ENCODE data around the gene PRELID2.

Gene PRELID2

DNA sequence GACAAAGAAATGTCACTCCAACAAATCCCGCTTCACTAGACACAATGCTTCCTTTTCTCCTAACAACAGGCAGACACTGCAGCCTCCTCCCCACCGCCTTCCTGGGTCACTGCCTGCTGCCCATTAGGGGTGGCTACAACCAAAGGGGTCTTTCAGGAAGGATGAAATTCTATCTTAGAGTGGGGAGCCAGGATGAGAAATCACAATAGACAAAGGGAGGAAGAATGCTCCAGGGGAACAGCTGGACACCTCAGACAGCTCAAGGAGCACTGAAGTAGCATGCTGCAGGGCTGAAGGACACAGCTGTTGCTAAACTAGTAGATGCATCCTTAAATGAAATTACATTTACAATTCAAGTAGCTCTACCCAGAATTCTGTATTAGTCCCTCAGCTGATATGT, 54.2 kb downstream of the PRELID2 start:
- Histone ChIP-seq H3K9me3 (ENCODE audit: control insufficient read depth in 5 of 5, low read length in 5 of 5) (no peaks in the 10 kb centered on the region), H3K27ac (ENCODE audit: low read depth, low read length) (no peak overlapping the region), H3K36me3 (ENCODE audit: control insufficient read depth in 5 of 5, insufficient read depth in 5 of 5, low read length in 5 of 5) (no peaks in the 10 kb centered on the region), H3K27me3 (ENCODE audit: control insufficient read depth in 5 of 5, insufficient read depth in 4 of 5, low read length in 5 of 5) (no peaks in the 10 kb centered on the region), H3K4me3 (ENCODE audit: low read depth in 1 of 5, low read length in 5 of 5) (no peak overlapping the region), H3K4me1 (ENCODE audit: control insufficient read depth in 5 of 5, insufficient read depth in 5 of 5, low read length in 5 of 5) (peaks cover 2 to 20% (median 9%) of the 10 kb centered on the region in 5 donors), H3K9ac (ENCODE audit: low read length in 5 of 5) (no peak overlapping the region)

- H3K36me3 ChIP-seq (ENCODE audit: control insufficient read depth in 5 of 5, insufficient read depth in 5 of 5, low read length in 5 of 5): peaks cover 0 to 2% (median 0%) of the 10 kb centered on the region in 5 donors
- H3K27ac ChIP-seq (ENCODE audit: low read depth, low read length): no peak overlapping the region
- no peaks in the 10 kb centered on the region for H3K9me3 ChIP-seq (ENCODE audit: control insufficient read depth in 5 of 5, low read length in 5 of 5)
- no peak overlapping the region for H3K4me3 ChIP-seq (ENCODE audit: low read depth in 1 of 5, low read length in 5 of 5)
- no peak overlapping the region for H3K9ac ChIP-seq (ENCODE audit: low read length in 5 of 5)
- H3K4me1 ChIP-seq (ENCODE audit: control insufficient read depth in 5 of 5, insufficient read depth in 5 of 5, low read length in 5 of 5): peaks cover 2 to 29% (median 18%) of the 10 kb centered on the region in 5 donors
- H3K27me3 ChIP-seq (ENCODE audit: control insufficient read depth in 5 of 5, insufficient read depth in 4 of 5, low read length in 5 of 5): no peaks in the 10 kb centered on the region
Measured at GRCh38 chr5:145778144-145778900, 56.8 kb downstream of the PRELID2 start.

DNA sequence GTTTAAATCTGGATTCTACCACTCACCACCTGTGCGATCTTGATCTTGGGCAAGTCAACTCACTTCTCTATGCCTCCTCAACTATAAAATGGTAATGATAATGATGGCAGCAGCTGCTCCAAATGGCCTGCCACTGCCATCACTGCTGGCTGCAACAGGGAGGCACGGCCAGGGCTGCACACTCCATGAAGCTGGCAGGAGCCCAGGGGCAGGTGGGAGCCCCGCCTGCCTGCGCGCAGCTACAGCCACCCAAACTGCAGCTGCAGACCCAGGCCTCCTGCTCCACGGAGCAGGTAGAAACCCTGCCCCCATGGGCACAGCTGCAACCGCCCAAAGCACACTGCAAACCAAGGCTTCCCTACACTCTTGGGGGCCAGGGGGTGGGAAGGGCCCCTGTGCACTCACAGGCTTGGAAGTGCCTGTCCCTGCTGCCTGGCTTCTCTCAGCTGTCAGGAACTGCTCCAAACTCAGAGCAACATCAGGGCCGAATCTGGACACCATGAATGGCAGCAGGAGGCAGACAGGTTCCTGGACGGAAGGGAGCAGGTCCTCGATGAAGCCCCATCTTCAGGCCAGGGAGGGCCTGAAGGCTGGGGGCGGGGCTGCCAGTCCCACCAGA, 57.6 kb downstream of the PRELID2 start:
- Histone ChIP-seq H3K27ac (ENCODE audit: low read depth, low read length) (no peak overlapping the region), H3K4me1 (ENCODE audit: control insufficient read depth in 5 of 5, insufficient read depth in 5 of 5, low read length in 5 of 5) (peaks cover 2 to 29% (median 18%) of the 10 kb centered on the region in 5 donors), H3K4me3 (ENCODE audit: low read depth in 1 of 5, low read length in 5 of 5) (no peak overlapping the region), H3K9ac (ENCODE audit: low read length in 5 of 5) (no peak overlapping the region), H3K9me3 (ENCODE audit: control insufficient read depth in 5 of 5, low read length in 5 of 5) (no peaks in the 10 kb centered on the region), H3K27me3 (ENCODE audit: control insufficient read depth in 5 of 5, insufficient read depth in 4 of 5, low read length in 5 of 5) (no peaks in the 10 kb centered on the region), H3K36me3 (ENCODE audit: control insufficient read depth in 5 of 5, insufficient read depth in 5 of 5, low read length in 5 of 5) (peaks cover 0 to 2% (median 0%) of the 10 kb centered on the region in 5 donors)

DNA sequence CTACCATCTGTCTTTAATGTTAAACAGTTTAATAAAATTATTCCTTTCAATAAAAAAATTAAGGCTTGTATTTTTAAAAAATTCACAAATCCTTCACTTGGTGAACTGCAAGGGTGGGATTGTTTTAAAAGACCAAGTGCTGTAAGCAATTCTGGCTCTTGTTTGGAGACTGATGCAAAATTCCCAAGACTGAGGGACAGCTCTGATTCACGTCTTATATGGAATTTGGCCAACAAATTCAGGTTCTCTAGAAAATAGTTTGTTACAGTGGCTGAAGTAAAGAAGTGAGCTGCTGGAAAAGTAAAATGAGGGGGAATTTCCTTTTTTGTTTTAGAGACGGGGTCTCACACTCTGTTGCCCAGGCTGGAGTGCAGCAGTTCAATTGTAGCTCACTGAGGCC, 58.3 kb downstream of the PRELID2 start:
- Histone ChIP-seq H3K4me3 (ENCODE audit: low read depth in 1 of 5, low read length in 5 of 5) (no peak overlapping the region), H3K27me3 (ENCODE audit: control insufficient read depth in 5 of 5, insufficient read depth in 4 of 5, low read length in 5 of 5) (no peaks in the 10 kb centered on the region), H3K9me3 (ENCODE audit: control insufficient read depth in 5 of 5, low read length in 5 of 5) (no peaks in the 10 kb centered on the region), H3K4me1 (ENCODE audit: control insufficient read depth in 5 of 5, insufficient read depth in 5 of 5, low read length in 5 of 5) (peaks cover 2 to 29% (median 18%) of the 10 kb centered on the region in 5 donors), H3K36me3 (ENCODE audit: control insufficient read depth in 5 of 5, insufficient read depth in 5 of 5, low read length in 5 of 5) (peaks cover 0 to 2% (median 0%) of the 10 kb centered on the region in 5 donors), H3K27ac (ENCODE audit: low read depth, low read length) (peak overlapping the region; percentile 76), H3K9ac (ENCODE audit: low read length in 5 of 5) (no peak overlapping the region)

DNA sequence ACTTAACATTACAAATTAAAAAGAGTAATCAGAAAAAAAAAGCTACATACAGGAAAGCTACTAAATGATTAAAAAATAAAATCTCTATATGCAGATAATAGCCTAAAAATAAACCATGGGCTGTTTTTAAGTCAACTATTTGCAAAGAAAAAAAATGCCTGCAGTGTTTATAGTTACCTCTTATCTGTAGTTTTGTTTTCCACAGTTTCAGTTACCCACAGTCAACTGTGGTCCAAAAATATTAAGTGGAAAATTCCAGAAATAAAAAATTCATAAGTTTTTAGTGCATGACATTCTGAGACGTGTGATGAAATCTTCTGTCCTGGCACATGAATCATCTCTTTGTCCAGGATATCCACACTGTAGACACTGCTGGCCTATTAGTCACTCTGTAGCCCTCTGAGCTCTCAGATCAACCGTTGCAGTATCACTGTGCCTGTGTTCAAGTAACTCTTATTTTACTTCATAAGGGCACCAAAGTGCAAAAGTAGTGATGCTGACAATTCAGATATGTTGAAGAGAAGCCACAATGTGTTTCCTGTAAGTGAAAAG, 59.2 kb downstream of the PRELID2 start:
- Histone ChIP-seq H3K9me3 (ENCODE audit: control insufficient read depth in 5 of 5, low read length in 5 of 5) (no peaks in the 10 kb centered on the region), H3K36me3 (ENCODE audit: control insufficient read depth in 5 of 5, insufficient read depth in 5 of 5, low read length in 5 of 5) (peaks cover 0 to 2% (median 0%) of the 10 kb centered on the region in 5 donors), H3K27me3 (ENCODE audit: control insufficient read depth in 5 of 5, insufficient read depth in 4 of 5, low read length in 5 of 5) (no peaks in the 10 kb centered on the region), H3K4me1 (ENCODE audit: control insufficient read depth in 5 of 5, insufficient read depth in 5 of 5, low read length in 5 of 5) (peaks cover 2 to 29% (median 18%) of the 10 kb centered on the region in 5 donors), H3K9ac (ENCODE audit: low read length in 5 of 5) (no peak overlapping the region), H3K27ac (ENCODE audit: low read depth, low read length) (peak overlapping the region; percentile 78), H3K4me3 (ENCODE audit: low read depth in 1 of 5, low read length in 5 of 5) (no peak overlapping the region)

DNA sequence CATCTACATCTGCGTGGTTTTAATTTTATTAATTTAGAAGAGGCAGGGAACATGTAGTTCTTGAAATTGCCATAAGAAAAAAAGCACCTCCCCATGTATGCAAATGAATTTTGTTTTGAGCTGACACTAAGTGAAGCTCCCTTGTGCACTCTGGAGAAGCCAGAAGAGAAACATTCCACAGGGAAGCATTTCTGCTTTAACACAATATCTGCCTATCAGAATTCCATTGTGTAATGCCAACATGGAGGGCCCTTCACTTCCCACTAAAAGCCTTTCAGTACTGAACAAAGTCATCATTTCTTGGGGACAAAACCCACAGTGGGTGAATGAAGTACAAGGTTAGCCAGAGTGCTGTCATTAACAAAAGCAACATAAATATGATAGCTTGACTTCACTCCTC, 59.7 kb downstream of the PRELID2 start:
- no peak overlapping the region for H3K9ac ChIP-seq (ENCODE audit: low read length in 5 of 5)
- H3K27me3 ChIP-seq (ENCODE audit: control insufficient read depth in 5 of 5, insufficient read depth in 4 of 5, low read length in 5 of 5): no peaks in the 10 kb centered on the region
- no peak overlapping the region for H3K4me3 ChIP-seq (ENCODE audit: low read depth in 1 of 5, low read length in 5 of 5)
- H3K27ac ChIP-seq (ENCODE audit: low read depth, low read length): peak overlapping the region; percentile 78
- no peaks in the 10 kb centered on the region for H3K9me3 ChIP-seq (ENCODE audit: control insufficient read depth in 5 of 5, low read length in 5 of 5)
- H3K36me3 ChIP-seq (ENCODE audit: control insufficient read depth in 5 of 5, insufficient read depth in 5 of 5, low read length in 5 of 5): peaks cover 0 to 2% (median 0%) of the 10 kb centered on the region in 5 donors
- peaks cover 2 to 29% (median 18%) of the 10 kb centered on the region in 5 donors for H3K4me1 ChIP-seq (ENCODE audit: control insufficient read depth in 5 of 5, insufficient read depth in 5 of 5, low read length in 5 of 5)

- Histone ChIP-seq H3K36me3 (ENCODE audit: control insufficient read depth in 5 of 5, insufficient read depth in 5 of 5, low read length in 5 of 5) (peaks cover 0 to 2% (median 0%) of the 10 kb centered on the region in 5 donors), H3K9me3 (ENCODE audit: control insufficient read depth in 5 of 5, low read length in 5 of 5) (no peaks in the 10 kb centered on the region), H3K27me3 (ENCODE audit: control insufficient read depth in 5 of 5, insufficient read depth in 4 of 5, low read length in 5 of 5) (no peaks in the 10 kb centered on the region), H3K9ac (ENCODE audit: low read length in 5 of 5) (no peak overlapping the region), H3K4me3 (ENCODE audit: low read depth in 1 of 5, low read length in 5 of 5) (no peak overlapping the region), H3K27ac (ENCODE audit: low read depth, low read length) (no peak overlapping the region), H3K4me1 (ENCODE audit: control insufficient read depth in 5 of 5, insufficient read depth in 5 of 5, low read length in 5 of 5) (peaks cover 2 to 29% (median 18%) of the 10 kb centered on the region in 5 donors)
Measured at GRCh38 chr5:145774442-145774841, 60.7 kb downstream of the PRELID2 start.

GRCh38 chr5:145772466-145772865, 62.7 kb downstream of the PRELID2 start:
- H3K27me3 ChIP-seq (ENCODE audit: control insufficient read depth in 5 of 5, insufficient read depth in 4 of 5, low read length in 5 of 5): no peaks in the 10 kb centered on the region
- peaks cover 0 to 2% (median 0%) of the 10 kb centered on the region in 5 donors for H3K36me3 ChIP-seq (ENCODE audit: control insufficient read depth in 5 of 5, insufficient read depth in 5 of 5, low read length in 5 of 5)
- H3K4me1 ChIP-seq (ENCODE audit: control insufficient read depth in 5 of 5, insufficient read depth in 5 of 5, low read length in 5 of 5): peaks cover 2 to 22% (median 18%) of the 10 kb centered on the region in 5 donors
- no peak overlapping the region for H3K4me3 ChIP-seq (ENCODE audit: low read depth in 1 of 5, low read length in 5 of 5)
- H3K9ac ChIP-seq (ENCODE audit: low read length in 5 of 5): no peak overlapping the region
- H3K27ac ChIP-seq (ENCODE audit: low read depth, low read length): no peak overlapping the region
- peaks cover 0 to 3% (median under 1%) of the 10 kb centered on the region in 5 donors for H3K9me3 ChIP-seq (ENCODE audit: control insufficient read depth in 5 of 5, low read length in 5 of 5)

DNA sequence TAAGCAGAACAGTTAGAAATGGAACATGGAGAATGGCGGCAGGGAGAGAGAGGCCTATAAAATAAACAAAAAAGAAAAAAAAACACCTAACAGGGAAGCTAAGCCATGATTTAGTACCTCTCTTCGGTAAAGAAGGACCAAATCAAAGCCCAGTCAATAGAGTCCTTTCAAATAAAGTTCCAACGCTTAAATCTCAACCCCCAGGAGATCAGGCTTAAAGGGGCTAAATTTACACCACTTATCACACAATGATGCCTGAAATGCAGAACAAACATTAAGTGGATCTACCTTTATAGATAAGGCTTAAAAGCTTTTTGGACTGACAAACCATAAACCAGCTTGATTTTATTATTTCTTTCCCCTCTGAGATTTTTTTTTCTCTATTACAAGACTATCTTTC, 66.3 kb downstream of the PRELID2 start:
- no peaks in the 10 kb centered on the region for H3K36me3 ChIP-seq (ENCODE audit: control insufficient read depth in 5 of 5, insufficient read depth in 5 of 5, low read length in 5 of 5)
- H3K4me3 ChIP-seq (ENCODE audit: low read depth in 1 of 5, low read length in 5 of 5): no peak overlapping the region
- H3K27me3 ChIP-seq (ENCODE audit: control insufficient read depth in 5 of 5, insufficient read depth in 4 of 5, low read length in 5 of 5): no peaks in the 10 kb centered on the region
- H3K9me3 ChIP-seq (ENCODE audit: control insufficient read depth in 5 of 5, low read length in 5 of 5): peaks cover 0 to 6% (median 3%) of the 10 kb centered on the region in 5 donors
- no peak overlapping the region for H3K27ac ChIP-seq (ENCODE audit: low read depth, low read length)
- no peak overlapping the region for H3K9ac ChIP-seq (ENCODE audit: low read length in 5 of 5)
- H3K4me1 ChIP-seq (ENCODE audit: control insufficient read depth in 5 of 5, insufficient read depth in 5 of 5, low read length in 5 of 5): no peaks in the 10 kb centered on the region

DNA sequence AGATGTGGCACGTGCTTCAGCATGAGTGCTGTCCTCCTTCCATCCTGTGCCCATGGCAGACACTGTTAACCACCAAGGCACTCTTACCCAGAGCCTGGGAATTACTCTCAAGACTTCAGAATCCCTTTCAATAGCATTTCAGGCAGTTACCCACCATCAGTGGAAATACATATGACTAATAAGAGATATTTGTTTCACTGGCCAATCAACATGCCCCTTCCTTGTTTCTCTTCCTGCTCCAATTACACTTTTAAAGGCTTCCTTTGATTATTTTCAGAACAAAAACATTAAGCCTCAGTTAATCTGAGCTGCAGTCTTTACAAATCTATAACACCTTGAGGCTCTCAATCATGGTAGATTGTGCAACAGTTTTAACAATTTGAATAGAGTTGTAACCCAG, 70.8 kb downstream of the PRELID2 start:
- Histone ChIP-seq H3K4me3 (ENCODE audit: low read depth in 1 of 5, low read length in 5 of 5) (no peak overlapping the region), H3K4me1 (ENCODE audit: control insufficient read depth in 5 of 5, insufficient read depth in 5 of 5, low read length in 5 of 5) (no peaks in the 10 kb centered on the region), H3K36me3 (ENCODE audit: control insufficient read depth in 5 of 5, insufficient read depth in 5 of 5, low read length in 5 of 5) (no peaks in the 10 kb centered on the region), H3K9ac (ENCODE audit: low read length in 5 of 5) (no peak overlapping the region), H3K27me3 (ENCODE audit: control insufficient read depth in 5 of 5, insufficient read depth in 4 of 5, low read length in 5 of 5) (no peaks in the 10 kb centered on the region), H3K27ac (ENCODE audit: low read depth, low read length) (no peak overlapping the region), H3K9me3 (ENCODE audit: control insufficient read depth in 5 of 5, low read length in 5 of 5) (peaks cover 0 to 6% (median 3%) of the 10 kb centered on the region in 5 donors)
